Activated T-cell treated with anti-CD3 and anti-CD28 coated beads, Interleukin-2, amount 50 U/mL, for 4 hours (primary cell): Measurements from ENCODE around the gene AACS. TPM values are rescaled to one million over a fixed set of nuclear protein-coding genes. Genes with fewer than 3 reads are reported as not detected.
"Not testable (repeated sequence)": the region's sequence is repeated elsewhere in the genome, so short reads cannot be mapped to it uniquely, and the experiment has no call there.

Experiments
- ATAC-seq, 2 donors: fragments of 200-7000 bp; cut with Tn5 transposase; one replicate each; pipeline ENCODE4 v1.10.0; 2021
- DNase-seq: peaks from one replicate; pipeline ENCODE4 v3.0.0-alpha.2; 2020
- H3K27me3 Mint-ChIP-seq: one replicate; pipeline ENCODE4 v1.8.0; 2021; ENCODE audit warnings: low read depth, mixed read lengths
- H3K36me3 Mint-ChIP-seq: one replicate; pipeline ENCODE4 v1.8.0; 2022; ENCODE audit warnings: mixed read lengths; ENCODE audit not compliant: insufficient read depth
- H3K4me1 Mint-ChIP-seq: one replicate; pipeline ENCODE4 v1.8.0; 2021; ENCODE audit warnings: low read depth, mixed read lengths
- H3K4me3 Mint-ChIP-seq: one replicate; pipeline ENCODE4 v1.8.0; 2021; ENCODE audit warnings: mild to moderate bottlenecking, moderate library complexity, mixed read lengths
- H3K9me3 Mint-ChIP-seq: one replicate; pipeline ENCODE4 v1.8.0; 2021; ENCODE audit warnings: mixed read lengths
- total RNA-seq, 3 donors: library from RNA; stranded (reverse); gene quantifications; one replicate each; pipeline ENCODE4 v1.2.1, GENCODE V29; 2021

The AACS gene
- 1 to 10 TPM; 5.4 to 6.0 (median 5.5) TPM for total RNA-seq

GRCh38 chr12:125065021-125065918, at the start of gene AACS:
Gene AACS, plus strand, starts transcription at chr12:125065435. Its CDS starts 150 bp downstream, at chr12:125065585.
- H3K36me3 Mint-ChIP-seq = no peaks in the 10 kb centered on the region

GRCh38 chr12:125015680-125016310, 49.4 kb upstream of the AACS start:
- H3K4me1 Mint-ChIP-seq = no peaks in the 10 kb centered on the region
- ATAC-seq = no peak
- no peaks in the 10 kb centered on the region for H3K27me3 Mint-ChIP-seq
- no peaks in the 10 kb centered on the region for H3K9me3 Mint-ChIP-seq
- no peak for DNase-seq
- H3K4me3 Mint-ChIP-seq = no peak overlapping the region
- H3K36me3 Mint-ChIP-seq = peaks cover 16% of the 10 kb centered on the region

More at GRCh38 chr12:125065021-125065918, at the start of gene AACS:
- Mint-ChIP-seq H3K4me3 (peak within 1 kb of the TSS; percentile 82), H3K9me3 (no peaks in the 10 kb centered on the region), H3K4me1 (peaks cover 13% of the 10 kb centered on the region), H3K27me3 (no peaks in the 10 kb centered on the region)
- ATAC-seq = peak; percentile 99
- DNase-seq = peak; percentile 74

- DNase-seq (no peak), ATAC-seq (no peak)
- H3K36me3 Mint-ChIP-seq = peaks cover 10% of the 10 kb centered on the region
- H3K4me3 Mint-ChIP-seq = no peak overlapping the region
- H3K27me3 Mint-ChIP-seq = no peaks in the 10 kb centered on the region
- no peaks in the 10 kb centered on the region for H3K9me3 Mint-ChIP-seq
- H3K4me1 Mint-ChIP-seq = no peaks in the 10 kb centered on the region
Measured at GRCh38 chr12:125017801-125018200, 47.4 kb upstream of the AACS start.

GRCh38 chr12:125018356-125018755, 46.9 kb upstream of the AACS start:
- H3K9me3 Mint-ChIP-seq = no peaks in the 10 kb centered on the region
- H3K4me1 Mint-ChIP-seq = no peaks in the 10 kb centered on the region
- no peak overlapping the region for H3K4me3 Mint-ChIP-seq
- H3K27me3 Mint-ChIP-seq = no peaks in the 10 kb centered on the region
- DNase-seq = no peak
- H3K36me3 Mint-ChIP-seq = peaks cover 12% of the 10 kb centered on the region
- no peak for ATAC-seq

GRCh38 chr12:125021096-125021495, 44.1 kb upstream of the AACS start:
- peaks cover 6% of the 10 kb centered on the region for H3K36me3 Mint-ChIP-seq
- H3K4me3 Mint-ChIP-seq = no peak overlapping the region
- DNase-seq = no peak
- no peaks in the 10 kb centered on the region for H3K9me3 Mint-ChIP-seq
- H3K4me1 Mint-ChIP-seq = no peaks in the 10 kb centered on the region
- ATAC-seq = no peak
- no peaks in the 10 kb centered on the region for H3K27me3 Mint-ChIP-seq

- no peak for DNase-seq
- ATAC-seq = no peak
- Mint-ChIP-seq H3K36me3 (peaks cover 6% of the 10 kb centered on the region), H3K9me3 (no peaks in the 10 kb centered on the region), H3K4me1 (no peaks in the 10 kb centered on the region), H3K4me3 (no peak overlapping the region), H3K27me3 (no peaks in the 10 kb centered on the region)
Measured at GRCh38 chr12:125021771-125022170, 43.5 kb upstream of the AACS start.

- no peaks in the 10 kb centered on the region for H3K4me1 Mint-ChIP-seq
- DNase-seq = no peak
- no peak overlapping the region for H3K4me3 Mint-ChIP-seq
- peaks cover 6% of the 10 kb centered on the region for H3K36me3 Mint-ChIP-seq
- no peaks in the 10 kb centered on the region for H3K9me3 Mint-ChIP-seq
- no peaks in the 10 kb centered on the region for H3K27me3 Mint-ChIP-seq
- ATAC-seq = no peak
Measured at GRCh38 chr12:125023065-125023464, 42.2 kb upstream of the AACS start.

- H3K9me3 Mint-ChIP-seq = no peaks in the 10 kb centered on the region
- no peaks in the 10 kb centered on the region for H3K27me3 Mint-ChIP-seq
- DNase-seq (no peak), ATAC-seq (no peak)
- H3K4me1 Mint-ChIP-seq = no peaks in the 10 kb centered on the region
- no peak overlapping the region for H3K4me3 Mint-ChIP-seq
- peaks cover 6% of the 10 kb centered on the region for H3K36me3 Mint-ChIP-seq
Measured at GRCh38 chr12:125024949-125025563, 40.2 kb upstream of the AACS start.

- H3K9me3 Mint-ChIP-seq = no peaks in the 10 kb centered on the region
- no peaks in the 10 kb centered on the region for H3K27me3 Mint-ChIP-seq
- no peak overlapping the region for H3K4me3 Mint-ChIP-seq
- H3K4me1 Mint-ChIP-seq = no peaks in the 10 kb centered on the region
- peaks cover 6% of the 10 kb centered on the region for H3K36me3 Mint-ChIP-seq
- no peak for ATAC-seq
- no peak for DNase-seq
Measured at GRCh38 chr12:125025606-125026235, 39.5 kb upstream of the AACS start.

GRCh38 chr12:125028106-125028505, 37.1 kb upstream of the AACS start:
- H3K27me3 Mint-ChIP-seq = no peaks in the 10 kb centered on the region
- ATAC-seq = no peak
- no peaks in the 10 kb centered on the region for H3K4me1 Mint-ChIP-seq
- H3K36me3 Mint-ChIP-seq = peaks cover 5% of the 10 kb centered on the region
- DNase-seq = no peak
- no peaks in the 10 kb centered on the region for H3K9me3 Mint-ChIP-seq
- no peak overlapping the region for H3K4me3 Mint-ChIP-seq

GRCh38 chr12:125029761-125030358, 35.4 kb upstream of the AACS start:
- H3K27me3 Mint-ChIP-seq = no peaks in the 10 kb centered on the region
- H3K4me1 Mint-ChIP-seq = no peaks in the 10 kb centered on the region
- H3K9me3 Mint-ChIP-seq = peaks cover 1% of the 10 kb centered on the region
- H3K36me3 Mint-ChIP-seq = peaks cover 3% of the 10 kb centered on the region
- no peak overlapping the region for H3K4me3 Mint-ChIP-seq
- ATAC-seq = no peak
- DNase-seq = no peak

GRCh38 chr12:125031471-125031870, 33.8 kb upstream of the AACS start:
- H3K27me3 Mint-ChIP-seq = not testable (repeated sequence)

GRCh38 chr12:125032466-125033152, 32.6 kb upstream of the AACS start:
- DNase-seq (no peak), ATAC-seq (no peak)
- Mint-ChIP-seq H3K4me3 (no peak overlapping the region), H3K9me3 (peaks cover 5% of the 10 kb centered on the region), H3K4me1 (no peaks in the 10 kb centered on the region), H3K27me3 (no peaks in the 10 kb centered on the region), H3K36me3 (no peaks in the 10 kb centered on the region)

More at GRCh38 chr12:125031471-125031870, 33.8 kb upstream of the AACS start:
- H3K36me3 Mint-ChIP-seq, H3K4me1 Mint-ChIP-seq, H3K9me3 Mint-ChIP-seq, ATAC-seq, H3K4me3 Mint-ChIP-seq, DNase-seq: not testable (repeated sequence)
